ENCODE results near the gene APBB3. TPM values are rescaled to one million over a fixed set of nuclear protein-coding genes. Genes with fewer than 3 reads are reported as not detected.

APBB3 gene
- total and polyA plus RNA-seq, 9 of the 15 experiments (the other 6 are each of a cell fraction or from before 2014, with no cell fraction given) = 0.17 to 24.3 (median 9.5) TPM

DNA sequence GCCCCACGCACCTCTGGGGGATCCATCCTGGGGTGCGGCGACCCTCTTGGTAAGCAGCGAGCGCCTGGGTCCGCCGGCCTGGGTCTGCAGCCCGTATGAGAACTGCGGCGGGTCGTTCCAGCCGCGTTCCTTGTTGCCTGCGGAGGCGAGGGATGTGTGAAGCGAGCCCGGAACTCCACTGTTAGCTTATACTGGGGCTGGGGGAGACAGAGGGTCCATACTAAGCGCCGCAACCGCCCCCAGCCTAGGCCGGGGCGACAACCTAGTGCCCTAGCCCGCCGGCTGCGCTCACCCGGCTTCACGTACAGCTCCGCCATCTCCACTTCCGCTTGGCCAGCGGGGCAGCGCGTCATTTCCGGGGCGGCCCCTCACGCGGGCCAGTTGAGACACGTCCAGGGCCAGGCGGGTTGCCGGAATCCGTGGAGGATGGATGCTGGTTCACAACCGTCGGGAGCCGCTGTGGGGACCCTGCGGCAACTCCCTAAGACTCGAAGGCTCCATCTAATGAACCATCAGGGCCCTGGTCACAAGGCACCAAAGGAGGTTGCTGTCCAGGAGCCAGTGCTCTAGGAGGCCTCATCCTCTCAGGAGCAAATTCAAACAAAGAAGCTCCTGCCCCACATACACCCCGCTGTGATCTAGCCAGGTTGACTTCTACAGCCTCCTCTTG is 7.1 kb downstream of the APBB3 start, which contains the start of gene SRA1 (continued):
- TF ChIP-seq ZFP30 (CRISPR knock-in tag; IDR thresholded peaks at IDR 0.05; ENCODE audit: borderline replicate concordance) (no peak), CCNT2 (IDR thresholded peaks at IDR 0.05; ENCODE audit: borderline replicate concordance, extremely low read depth, insufficient read length, low read depth, low read length) (peak; percentile 84), POLR2AphosphoS2 (IDR thresholded peaks at IDR 0.05; ENCODE audit: low read length) (peak; percentile 98), SMAD4 (CRISPR knock-in tag; conservative IDR thresholded peaks at IDR 0.05) (peak; percentile 42), SIN3A (IDR thresholded peaks at IDR 0.05; ENCODE audit: borderline replicate concordance in 2 of 2, control insufficient read depth in 1 of 2, low read depth in 2 of 2, low read length in 2 of 2) (peak in 1 of 2 experiments; percentile 81; a peak in 2 of 4 replicates), KLF10 (CRISPR knock-in tag; IDR thresholded peaks at IDR 0.05) (no peak), C11orf30 (IDR thresholded peaks at IDR 0.05; ENCODE audit: low read depth) (peak; percentile 61; the same call in 1 of the 2 replicates), KDM4B (IDR thresholded peaks at IDR 0.05; ENCODE audit: borderline replicate concordance in 2 of 2, low read depth in 1 of 2) (peak in 1 of 2 experiments; percentile 64; a peak in 1 of 4 replicates), BHLHE40 (IDR thresholded peaks at IDR 0.05; ENCODE audit: low read length) (no peak), ZNF12 (CRISPR knock-in tag; IDR thresholded peaks at IDR 0.05) (no peak), ASH1L (IDR thresholded peaks at IDR 0.05; ENCODE audit: borderline replicate concordance, low read depth, partially characterized antibody) (no peak), PHF8 (IDR thresholded peaks at IDR 0.05; ENCODE audit: borderline replicate concordance, low read length) (peak; percentile 94; the same call in 1 of the 2 replicates), ZNF212 (CRISPR knock-in tag; IDR thresholded peaks at IDR 0.05) (0 out of 2 replicates have a peak, but pooled peaks have one; percentile 37), TEAD2 (tag; IDR thresholded peaks at IDR 0.05) (no peak), ZBTB17 (CRISPR knock-in tag; IDR thresholded peaks at IDR 0.05) (peak; percentile 86), NR2C1 (IDR thresholded peaks at IDR 0.05) (no peak), NR2C1 (tag; IDR thresholded peaks at IDR 0.05) (0 out of 2 replicates have a peak, but pooled peaks have one; percentile 8)
- TF ChIP-seq, protein P1, sequence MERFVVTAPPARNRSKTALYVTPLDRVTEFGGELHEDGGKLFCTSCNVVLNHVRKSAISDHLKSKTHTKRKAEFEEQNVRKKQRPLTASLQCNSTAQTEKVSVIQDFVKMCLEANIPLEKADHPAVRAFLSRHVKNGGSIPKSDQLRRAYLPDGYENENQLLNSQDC (CRISPR knock-in tag; IDR thresholded peaks at IDR 0.05) = no peak
- TF ChIP-seq, protein P2, sequence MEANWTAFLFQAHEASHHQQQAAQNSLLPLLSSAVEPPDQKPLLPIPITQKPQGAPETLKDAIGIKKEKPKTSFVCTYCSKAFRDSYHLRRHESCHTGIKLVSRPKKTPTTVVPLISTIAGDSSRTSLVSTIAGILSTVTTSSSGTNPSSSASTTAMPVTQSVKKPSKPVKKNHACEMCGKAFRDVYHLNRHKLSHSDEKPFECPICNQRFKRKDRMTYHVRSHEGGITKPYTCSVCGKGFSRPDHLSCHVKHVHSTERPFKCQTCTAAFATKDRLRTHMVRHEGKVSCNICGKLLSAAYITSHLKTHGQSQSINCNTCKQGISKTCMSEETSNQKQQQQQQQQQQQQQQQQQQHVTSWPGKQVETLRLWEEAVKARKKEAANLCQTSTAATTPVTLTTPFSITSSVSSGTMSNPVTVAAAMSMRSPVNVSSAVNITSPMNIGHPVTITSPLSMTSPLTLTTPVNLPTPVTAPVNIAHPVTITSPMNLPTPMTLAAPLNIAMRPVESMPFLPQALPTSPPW (CRISPR knock-in tag; IDR thresholded peaks at IDR 0.05) = peak; percentile 30; the same call in 1 of the 2 replicates
- TF ChIP-seq, protein P3, sequence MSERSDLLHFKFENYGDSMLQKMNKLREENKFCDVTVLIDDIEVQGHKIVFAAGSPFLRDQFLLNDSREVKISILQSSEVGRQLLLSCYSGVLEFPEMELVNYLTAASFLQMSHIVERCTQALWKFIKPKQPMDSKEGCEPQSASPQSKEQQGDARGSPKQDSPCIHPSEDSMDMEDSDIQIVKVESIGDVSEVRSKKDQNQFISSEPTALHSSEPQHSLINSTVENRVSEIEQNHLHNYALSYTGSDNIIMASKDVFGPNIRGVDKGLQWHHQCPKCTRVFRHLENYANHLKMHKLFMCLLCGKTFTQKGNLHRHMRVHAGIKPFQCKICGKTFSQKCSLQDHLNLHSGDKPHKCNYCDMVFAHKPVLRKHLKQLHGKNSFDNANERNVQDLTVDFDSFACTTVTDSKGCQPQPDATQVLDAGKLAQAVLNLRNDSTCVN (CRISPR knock-in tag; IDR thresholded peaks at IDR 0.05) = no peak
- TF ChIP-seq, protein P4, sequence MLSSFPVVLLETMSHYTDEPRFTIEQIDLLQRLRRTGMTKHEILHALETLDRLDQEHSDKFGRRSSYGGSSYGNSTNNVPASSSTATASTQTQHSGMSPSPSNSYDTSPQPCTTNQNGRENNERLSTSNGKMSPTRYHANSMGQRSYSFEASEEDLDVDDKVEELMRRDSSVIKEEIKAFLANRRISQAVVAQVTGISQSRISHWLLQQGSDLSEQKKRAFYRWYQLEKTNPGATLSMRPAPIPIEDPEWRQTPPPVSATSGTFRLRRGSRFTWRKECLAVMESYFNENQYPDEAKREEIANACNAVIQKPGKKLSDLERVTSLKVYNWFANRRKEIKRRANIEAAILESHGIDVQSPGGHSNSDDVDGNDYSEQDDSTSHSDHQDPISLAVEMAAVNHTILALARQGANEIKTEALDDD (IDR thresholded peaks at IDR 0.05) = no peak
- TF ChIP-seq, protein P5, sequence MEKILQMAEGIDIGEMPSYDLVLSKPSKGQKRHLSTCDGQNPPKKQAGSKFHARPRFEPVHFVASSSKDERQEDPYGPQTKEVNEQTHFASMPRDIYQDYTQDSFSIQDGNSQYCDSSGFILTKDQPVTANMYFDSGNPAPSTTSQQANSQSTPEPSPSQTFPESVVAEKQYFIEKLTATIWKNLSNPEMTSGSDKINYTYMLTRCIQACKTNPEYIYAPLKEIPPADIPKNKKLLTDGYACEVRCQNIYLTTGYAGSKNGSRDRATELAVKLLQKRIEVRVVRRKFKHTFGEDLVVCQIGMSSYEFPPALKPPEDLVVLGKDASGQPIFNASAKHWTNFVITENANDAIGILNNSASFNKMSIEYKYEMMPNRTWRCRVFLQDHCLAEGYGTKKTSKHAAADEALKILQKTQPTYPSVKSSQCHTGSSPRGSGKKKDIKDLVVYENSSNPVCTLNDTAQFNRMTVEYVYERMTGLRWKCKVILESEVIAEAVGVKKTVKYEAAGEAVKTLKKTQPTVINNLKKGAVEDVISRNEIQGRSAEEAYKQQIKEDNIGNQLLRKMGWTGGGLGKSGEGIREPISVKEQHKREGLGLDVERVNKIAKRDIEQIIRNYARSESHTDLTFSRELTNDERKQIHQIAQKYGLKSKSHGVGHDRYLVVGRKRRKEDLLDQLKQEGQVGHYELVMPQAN (IDR thresholded peaks at IDR 0.05; ENCODE audit: borderline replicate concordance) = peak; percentile 64; the same call in 1 of the 2 replicates

Data from K562 (cell line).